GM23338 (cell line): ENCODE results near the gene UBFD1. TPM values are rescaled to one million over a fixed set of nuclear protein-coding genes. Genes with fewer than 3 reads are reported as not detected.

Experiments
- ATAC-seq: fragments of 200-7000 bp; cut with Tn5 transposase; 3 replicates; pipeline ENCODE4 v1.9.1; 2020
- DNase-seq: peaks from one replicate; pipeline ENCODE4 v3.0.0-alpha.2; 2015; ENCODE audit warnings: low spot score
- H2AFZ ChIP-seq: fragments of 200-600 bp; sonication (generic); 2 replicates; pipeline ENCODE4 v1.8.0; 2016; ENCODE audit warnings: antibody characterized with exemption, mild to moderate bottlenecking, moderate library complexity
- H3F3A ChIP-seq: fragments of 200-600 bp; sonication (generic); replicated peaks from 2 replicates; pipeline ENCODE4 v1.8.0; 2017; ENCODE audit warnings: antibody characterized with exemption, mixed run types, low read depth
- H3K27ac ChIP-seq: fragments of 200-600 bp; sonication (generic); 2 replicates; pipeline ENCODE4 v1.6.1; 2016; ENCODE audit warnings: low read depth
- H3K27me3 ChIP-seq: fragments of 200-600 bp; sonication (generic); 2 replicates; pipeline ENCODE4 v1.8.0; 2016; ENCODE audit warnings: mild to moderate bottlenecking, mixed run types, moderate library complexity; ENCODE audit not compliant: insufficient read depth
- H3K36me3 ChIP-seq: fragments of 200-600 bp; sonication (generic); 2 replicates; pipeline ENCODE4 v1.8.0; 2016; ENCODE audit warnings: mild to moderate bottlenecking; ENCODE audit not compliant: insufficient read depth
- H3K4me1 ChIP-seq: fragments of 200-600 bp; sonication (generic); 2 replicates; pipeline ENCODE4 v1.8.0; 2016; ENCODE audit warnings: mild to moderate bottlenecking, moderate library complexity; ENCODE audit not compliant: insufficient read depth
- H3K4me2 ChIP-seq: fragments of 200-600 bp; sonication (generic); 2 replicates; pipeline ENCODE4 v1.7.1; 2017; ENCODE audit warnings: mixed run types
- H3K4me3 ChIP-seq: fragments of 200-600 bp; sonication (generic); 2 replicates; pipeline ENCODE4 v1.6.1; 2016; ENCODE audit warnings: mixed run types
- H3K79me2 ChIP-seq: fragments of 200-600 bp; sonication (generic); replicated peaks from 2 replicates; pipeline ENCODE4 v1.8.0; 2017; ENCODE audit warnings: mild to moderate bottlenecking; ENCODE audit not compliant: insufficient read depth
- H3K9me2 ChIP-seq: fragments of 200-600 bp; sonication (generic); 2 replicates; pipeline ENCODE4 v1.8.0; 2017; ENCODE audit not compliant: insufficient read depth
- H4K20me1 ChIP-seq: fragments of 200-600 bp; sonication (generic); replicated peaks from 2 replicates; pipeline ENCODE4 v1.8.0; 2017; ENCODE audit warnings: mild to moderate bottlenecking; ENCODE audit not compliant: insufficient read depth
- H3K27ac Mint-ChIP-seq: 2 replicates; pipeline ENCODE4 v1.8.0; 2020; ENCODE audit warnings: inconsistent platforms, mild to moderate bottlenecking, moderate library complexity, mixed read lengths
- H3K27me3 Mint-ChIP-seq: 3 replicates; pipeline ENCODE4 v1.8.0; 2022; ENCODE audit warnings: low read depth, mild to moderate bottlenecking, moderate library complexity, mixed read lengths, inconsistent platforms; ENCODE audit not compliant: insufficient read depth, poor library complexity
- H3K36me3 Mint-ChIP-seq: 3 replicates; pipeline ENCODE4 v1.8.0; 2021; ENCODE audit warnings: low read depth, mild to moderate bottlenecking, inconsistent platforms, moderate library complexity, mixed read lengths
- H3K4me1 Mint-ChIP-seq: 3 replicates; pipeline ENCODE4 v1.8.0; 2020; ENCODE audit warnings: mild to moderate bottlenecking, inconsistent platforms, mixed read lengths
- H3K4me3 Mint-ChIP-seq: 3 replicates; pipeline ENCODE4 v1.8.0; 2021; ENCODE audit warnings: moderate library complexity, mild to moderate bottlenecking, inconsistent platforms, mixed read lengths
- H3K9me3 Mint-ChIP-seq: 3 replicates; pipeline ENCODE4 v1.8.0; 2020; ENCODE audit warnings: moderate library complexity, mild to moderate bottlenecking, inconsistent platforms, mixed read lengths
- CREB1 ChIP-seq: fragments of 250-450 bp; sonication (Bioruptor Pico); IDR thresholded peaks from 2 replicates; pipeline ENCODE4 v1.5.0; 2020; ENCODE audit warnings: low read depth, mild to moderate bottlenecking, moderate library complexity
- ETS1 ChIP-seq: IDR thresholded peaks from 2 replicates; pipeline ENCODE4 v1.6.1; 2016; ENCODE audit warnings: antibody characterized with exemption
- EZH2phosphoT487 ChIP-seq: fragments of 200-600 bp; sonication (generic); IDR thresholded peaks from one replicate; pipeline ENCODE4 v1.8.1; 2018; ENCODE audit warnings: antibody characterized with exemption; ENCODE audit not compliant: unreplicated experiment
- JUNB ChIP-seq: IDR thresholded peaks from one replicate; pipeline ENCODE4 v1.6.1; 2016; ENCODE audit warnings: antibody characterized with exemption; ENCODE audit not compliant: unreplicated experiment
- REST ChIP-seq: IDR thresholded peaks from one replicate; pipeline ENCODE4 v1.6.1; 2018; ENCODE audit warnings: antibody characterized with exemption; ENCODE audit not compliant: unreplicated experiment
- STAT1 ChIP-seq: IDR thresholded peaks from one replicate; pipeline ENCODE4 v1.6.1; 2016; ENCODE audit warnings: antibody characterized with exemption; ENCODE audit not compliant: unreplicated experiment
- ZNF114 ChIP-seq: fragments of 250-450 bp; sonication (Bioruptor Pico); IDR thresholded peaks from 2 replicates; pipeline ENCODE4 v1.5.0; 2020; ENCODE audit warnings: mild to moderate bottlenecking, moderate library complexity
- ZNF331 ChIP-seq: fragments of 250-450 bp; sonication (Bioruptor Pico); IDR thresholded peaks from 2 replicates; pipeline ENCODE4 v1.5.0; 2020; ENCODE audit warnings: low read depth, mild to moderate bottlenecking, moderate library complexity
- ZNF462 ChIP-seq: fragments of 250-450 bp; sonication (Bioruptor Pico); IDR thresholded peaks from 2 replicates; pipeline ENCODE4 v1.5.0; 2020; ENCODE audit warnings: mild to moderate bottlenecking, moderate library complexity
- polyA plus RNA-seq: library from polyadenylated mRNA; unstranded; fragments of >200 nt; fragmentation: Nextera tagmentation; extraction: Ambion mirVana; gene quantifications from 2 replicates; pipeline ENCODE4 v1.2.1, GENCODE V29; 2016
- total RNA-seq: library from RNA; depleted of rRNA; stranded (reverse); fragments of >200 nt; shearing (Covaris generic); gene quantifications from 2 replicates; pipeline ENCODE4 v1.2.3, GENCODE V29; 2014

The UBFD1 gene
- total and polyA plus RNA-seq, 2 experiments from 2014 or later = 28.5 to 249 TPM

- TF ChIP-seq ZNF114 (CRISPR knock-in tag) (no peak), ETS1 (no peak), ZNF331 (no peak), CREB1 (CRISPR knock-in tag) (no peak), JUNB (no peak), STAT1 (no peak), REST (no peak), EZH2phosphoT487 (no peak)
Observed at GRCh38 chr16:23607726-23608125, 50.2 kb downstream of the UBFD1 start (continued).

GRCh38 chr16:23608194-23608593, 50.7 kb downstream of the UBFD1 start:
- no peak for ATAC-seq
- Histone ChIP-seq H3K4me2 (no peak overlapping the region), H3K36me3 (peaks cover 45% of the 10 kb centered on the region; the same call in 1 of the 2 replicates), H3K9me2 (no peaks in the 10 kb centered on the region), H3K4me3 (no peak overlapping the region), H3K27me3 (no peaks in the 10 kb centered on the region), H3K79me2 (no peaks in the 10 kb centered on the region), H2AFZ (no peak overlapping the region), H4K20me1 (peaks cover 2% of the 10 kb centered on the region; the same call in 1 of the 2 replicates), H3F3A (no peaks in the 10 kb centered on the region), H3K4me1 (no peaks in the 10 kb centered on the region), H3K27ac (no peak overlapping the region)
- H3K4me1 Mint-ChIP-seq = no peaks in the 10 kb centered on the region
- no peaks in the 10 kb centered on the region for H3K9me3 Mint-ChIP-seq
- no peak overlapping the region for H3K4me3 Mint-ChIP-seq
- H3K36me3 Mint-ChIP-seq = peaks cover 42% of the 10 kb centered on the region
- H3K27ac Mint-ChIP-seq = no peak overlapping the region
- DNase-seq = no peak
- no peaks in the 10 kb centered on the region for H3K27me3 Mint-ChIP-seq
- TF ChIP-seq ETS1 (no peak), ZNF331 (no peak), STAT1 (no peak), REST (no peak), ZNF462 (CRISPR knock-in tag) (no peak), ZNF114 (CRISPR knock-in tag) (no peak), CREB1 (CRISPR knock-in tag) (no peak)
